IPS-NIHi7 (cell line): ENCODE measurements around the gene RMI2.
"Not testable (repeated sequence)": the region's sequence is repeated elsewhere in the genome, so short reads cannot be mapped to it uniquely, and the experiment has no call there.

Experiments
- DNase-seq: peaks from one replicate; pipeline ENCODE4 v3.0.0; 2012; ENCODE audit warnings: mixed read lengths; ENCODE audit errors: extremely low spot score

The RMI2 gene

DNA sequence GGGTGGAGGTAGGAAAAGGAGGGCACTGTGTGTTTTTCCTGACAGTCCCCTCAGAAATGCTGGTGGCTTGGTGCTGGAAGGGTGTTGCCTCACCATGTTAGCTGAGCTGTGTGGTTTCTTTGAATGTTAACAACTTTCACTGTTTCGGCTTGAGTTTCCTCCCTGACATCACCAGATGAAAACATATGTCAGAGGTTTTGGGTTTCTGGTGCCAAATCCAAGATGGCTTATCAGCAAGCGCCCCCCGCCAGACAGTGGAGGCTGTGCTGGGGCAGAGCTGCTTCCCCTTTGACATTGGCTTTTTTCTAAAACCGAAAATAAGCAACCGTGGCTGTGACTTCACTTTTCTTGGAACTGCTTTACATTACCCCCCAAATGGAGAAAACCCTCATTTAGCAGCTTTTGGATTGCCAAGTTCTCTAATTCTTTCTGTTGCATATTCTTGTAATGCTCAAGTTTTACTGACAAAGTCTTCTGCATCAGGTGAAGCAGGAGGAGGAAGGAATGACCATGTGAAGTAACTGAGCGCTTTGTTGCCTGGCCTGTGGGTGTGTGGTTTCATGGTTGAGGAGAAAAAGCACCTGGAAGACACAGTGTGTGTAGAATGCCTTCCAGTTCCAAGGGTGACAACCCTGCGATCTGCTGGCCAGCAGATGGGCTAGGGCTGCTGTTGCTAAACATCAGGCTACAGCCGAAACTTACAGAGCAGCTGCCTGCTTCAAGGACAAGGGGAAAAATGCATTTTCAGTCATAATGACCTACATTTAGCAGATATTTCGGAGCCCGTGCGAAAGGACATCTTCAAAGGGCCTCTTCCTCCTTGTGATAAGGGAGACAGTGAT, 9.7 kb downstream of the RMI2 start:
- no peak for DNase-seq

DNA sequence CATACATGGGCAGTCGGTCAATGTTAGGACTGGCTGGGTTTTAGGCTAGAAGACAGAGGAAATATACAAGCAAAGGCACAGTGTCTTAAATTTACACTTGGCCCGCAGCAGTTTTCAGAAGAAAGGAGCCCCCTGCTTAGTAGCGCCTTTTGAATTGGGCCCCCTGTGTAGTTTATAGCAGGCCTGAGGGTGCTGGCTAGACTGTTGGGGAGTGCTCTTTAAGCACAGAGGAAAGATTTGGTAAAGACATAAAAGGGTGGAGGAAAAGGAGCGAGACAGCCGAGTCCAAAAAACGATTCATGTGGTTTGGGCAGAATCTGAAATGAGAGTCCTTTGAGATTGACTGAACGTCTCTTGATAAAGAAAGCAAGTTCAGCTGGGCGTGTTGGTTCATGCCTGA, 10.6 kb downstream of the RMI2 start:
- no peak for DNase-seq

DNA sequence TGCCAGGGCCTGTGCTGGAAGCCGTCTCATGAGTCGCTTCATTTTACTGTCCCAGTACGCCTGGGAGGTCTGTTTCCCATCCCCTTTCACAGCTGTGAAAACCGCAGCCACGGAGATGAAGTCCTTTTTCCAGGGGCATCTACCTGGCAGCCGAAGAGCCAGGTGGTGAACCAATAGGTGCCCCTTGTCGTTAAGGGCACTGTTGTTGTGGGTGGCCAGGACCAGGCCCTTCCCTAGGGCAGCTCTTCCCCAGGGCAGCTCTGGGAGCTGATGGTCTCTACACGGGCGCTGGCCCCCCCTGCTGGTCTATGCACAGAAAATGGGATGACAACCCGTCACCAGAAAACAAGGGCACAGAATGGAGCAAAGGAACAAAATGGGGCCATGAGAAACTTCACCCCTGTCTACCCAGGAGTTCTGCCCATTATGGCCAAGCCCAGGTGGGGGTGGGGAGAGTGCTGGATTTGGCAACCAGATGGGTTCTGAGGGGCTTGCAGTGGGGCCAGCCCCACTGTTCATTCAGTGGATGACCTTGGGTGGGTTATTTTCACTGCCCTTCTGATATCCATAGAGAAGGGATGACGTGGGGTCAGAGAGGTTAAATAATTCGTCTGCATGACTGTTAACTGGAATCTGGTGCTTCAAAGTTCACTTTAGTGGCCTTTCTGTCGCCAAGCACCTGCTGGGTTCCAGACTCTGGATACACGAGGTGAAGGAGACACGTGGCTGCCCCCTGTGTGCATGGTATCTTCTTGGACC, 11.5 kb downstream of the RMI2 start:
- peak; percentile 86 for DNase-seq

DNA sequence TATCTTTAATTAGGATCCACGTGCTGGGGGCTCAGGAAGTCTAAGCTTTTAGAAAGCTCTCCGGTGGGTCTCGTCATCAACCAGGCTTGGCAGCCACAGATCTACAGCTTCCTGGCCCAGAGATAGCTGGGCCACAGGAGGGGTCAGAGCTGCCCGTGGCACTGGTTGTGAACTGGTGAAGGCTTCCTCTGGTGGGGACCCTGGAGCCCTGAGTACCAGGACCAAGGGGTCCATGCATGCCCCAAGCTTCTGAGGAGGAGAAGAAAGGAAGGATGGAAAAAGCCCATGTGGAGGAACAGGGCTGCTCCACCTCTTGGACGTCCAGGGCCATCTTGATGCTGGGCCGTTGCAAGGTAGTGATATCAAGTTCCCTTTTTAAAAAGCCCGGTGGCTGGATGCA, 13.3 kb downstream of the RMI2 start:
- DNase-seq: no peak

DNA sequence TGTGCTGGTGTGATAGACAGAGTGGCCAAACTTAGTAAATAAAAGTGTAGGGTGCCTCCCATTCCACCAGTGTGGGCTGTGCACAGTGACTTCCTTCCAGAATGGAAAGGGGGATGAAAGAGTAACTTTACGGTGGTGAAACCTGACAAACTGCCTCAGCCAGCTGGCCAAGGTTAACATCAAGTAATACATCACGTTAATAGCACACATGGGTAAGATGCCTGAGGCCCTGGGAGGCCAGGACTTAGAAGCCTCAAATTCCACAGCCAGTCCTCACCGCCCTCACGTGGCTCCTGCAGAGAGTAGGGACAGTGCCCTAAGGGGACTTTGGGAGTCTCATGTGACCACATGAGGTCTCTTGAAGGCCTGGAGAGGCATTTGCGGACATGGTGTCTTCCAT, 14.1 kb downstream of the RMI2 start:
- DNase-seq: no peak

DNA sequence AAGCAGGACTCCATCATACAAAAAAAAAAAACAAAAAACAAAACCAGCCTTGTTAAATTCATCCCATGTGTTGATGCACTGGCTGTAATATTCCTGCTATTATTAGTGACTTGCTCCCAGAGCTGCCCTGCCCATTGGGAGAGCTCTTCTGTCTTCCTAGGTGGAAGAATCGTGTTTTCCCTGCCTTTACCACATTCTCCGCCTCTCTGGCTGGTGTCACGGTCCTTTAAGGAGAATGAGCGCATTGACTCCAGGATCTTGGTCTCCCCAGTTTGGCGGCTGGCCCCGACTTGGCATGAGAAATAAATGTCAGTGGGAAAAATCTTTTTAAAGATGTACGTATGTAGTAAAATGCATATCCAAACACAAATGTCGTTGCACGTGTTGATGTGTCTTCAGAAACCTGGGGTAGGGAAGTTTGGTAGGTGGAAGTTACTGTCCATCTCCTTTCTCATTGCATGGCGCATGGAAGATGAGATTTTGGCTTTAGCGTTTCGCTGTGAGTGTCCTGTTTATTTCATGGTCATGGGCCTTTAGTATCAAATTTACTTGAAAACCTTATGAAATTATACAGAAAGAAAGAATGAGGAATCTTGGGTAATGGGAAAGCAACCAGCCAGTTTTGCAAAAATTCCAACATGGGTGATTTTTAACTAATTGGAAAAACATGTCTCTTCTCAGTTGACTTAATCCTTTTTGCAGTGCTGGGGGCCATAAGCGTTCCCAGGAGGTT, 15.5 kb downstream of the RMI2 start:
- no peak for DNase-seq

DNA sequence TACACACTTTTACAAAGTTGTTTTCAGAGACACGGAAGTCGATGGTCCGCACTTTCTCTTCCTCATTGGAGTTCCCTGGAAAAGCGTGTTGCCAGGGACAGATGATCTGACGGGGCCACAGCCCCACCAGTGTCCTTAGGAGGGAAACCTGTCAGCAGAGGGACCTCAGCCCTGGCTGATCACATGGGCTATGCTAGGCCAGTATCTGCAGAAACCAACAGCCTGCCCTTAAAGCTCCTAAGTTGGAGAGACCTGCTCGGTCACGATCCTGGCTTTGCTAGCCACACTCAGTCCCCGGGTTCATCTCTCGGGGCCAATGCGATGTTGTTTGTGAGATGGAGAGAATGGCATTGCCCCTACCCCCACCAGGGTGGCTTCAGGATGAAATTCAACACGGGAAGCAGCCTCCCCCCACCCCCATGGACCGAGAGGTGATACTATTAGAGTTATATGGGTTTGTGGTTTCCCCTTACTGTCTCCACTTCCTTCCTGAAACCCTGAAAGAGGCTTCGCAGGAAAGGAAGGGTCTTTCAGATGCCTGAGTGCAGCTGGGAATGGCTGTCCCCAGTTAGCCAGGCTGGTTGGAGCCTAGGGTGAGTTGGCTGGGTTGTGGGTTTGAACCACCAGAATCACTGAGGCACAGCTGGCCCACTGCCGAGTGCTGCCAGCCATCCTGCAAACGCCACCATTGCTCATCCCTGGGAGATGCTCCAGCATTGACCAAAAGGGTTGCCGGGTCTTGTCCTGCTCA, 16.6 kb downstream of the RMI2 start:
- DNase-seq: no peak

DNA sequence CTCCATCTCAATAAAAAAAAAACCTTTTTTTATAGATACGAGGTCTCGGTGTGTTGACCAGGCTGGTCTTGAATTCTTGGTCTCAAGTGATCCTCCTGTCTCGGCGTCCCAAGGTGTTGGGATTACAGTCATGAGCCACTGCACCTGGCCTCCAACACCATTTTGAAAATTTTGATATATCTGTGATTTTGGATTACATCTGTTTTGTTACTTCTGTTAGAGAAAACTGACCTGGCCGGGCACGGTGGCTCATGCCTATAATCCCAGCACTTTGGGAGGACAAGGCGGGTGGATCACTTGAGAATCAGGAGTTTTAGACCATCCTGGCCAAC, 18.6 kb downstream of the RMI2 start:
- no peak for DNase-seq

DNA sequence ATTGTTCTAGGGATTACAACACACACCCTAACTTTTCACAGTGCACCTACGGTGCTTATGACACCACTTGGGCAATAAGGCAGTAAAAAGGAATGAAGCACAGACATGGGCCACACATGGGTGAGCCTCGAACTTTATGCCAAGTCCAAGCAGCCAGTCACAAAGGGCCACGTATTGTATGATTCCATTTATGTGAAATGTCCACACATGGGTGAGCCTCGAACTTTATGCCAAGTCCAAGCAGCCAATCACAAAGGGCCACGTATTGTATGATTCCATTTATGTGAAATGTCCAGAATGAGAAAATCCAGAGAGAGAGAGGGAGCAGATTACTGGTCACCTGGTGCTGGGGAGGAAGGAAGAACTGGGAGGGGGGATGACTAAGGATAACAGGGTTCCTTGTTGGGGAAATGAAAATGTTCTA, 22.2 kb downstream of the RMI2 start:
- DNase-seq: no peak

DNA sequence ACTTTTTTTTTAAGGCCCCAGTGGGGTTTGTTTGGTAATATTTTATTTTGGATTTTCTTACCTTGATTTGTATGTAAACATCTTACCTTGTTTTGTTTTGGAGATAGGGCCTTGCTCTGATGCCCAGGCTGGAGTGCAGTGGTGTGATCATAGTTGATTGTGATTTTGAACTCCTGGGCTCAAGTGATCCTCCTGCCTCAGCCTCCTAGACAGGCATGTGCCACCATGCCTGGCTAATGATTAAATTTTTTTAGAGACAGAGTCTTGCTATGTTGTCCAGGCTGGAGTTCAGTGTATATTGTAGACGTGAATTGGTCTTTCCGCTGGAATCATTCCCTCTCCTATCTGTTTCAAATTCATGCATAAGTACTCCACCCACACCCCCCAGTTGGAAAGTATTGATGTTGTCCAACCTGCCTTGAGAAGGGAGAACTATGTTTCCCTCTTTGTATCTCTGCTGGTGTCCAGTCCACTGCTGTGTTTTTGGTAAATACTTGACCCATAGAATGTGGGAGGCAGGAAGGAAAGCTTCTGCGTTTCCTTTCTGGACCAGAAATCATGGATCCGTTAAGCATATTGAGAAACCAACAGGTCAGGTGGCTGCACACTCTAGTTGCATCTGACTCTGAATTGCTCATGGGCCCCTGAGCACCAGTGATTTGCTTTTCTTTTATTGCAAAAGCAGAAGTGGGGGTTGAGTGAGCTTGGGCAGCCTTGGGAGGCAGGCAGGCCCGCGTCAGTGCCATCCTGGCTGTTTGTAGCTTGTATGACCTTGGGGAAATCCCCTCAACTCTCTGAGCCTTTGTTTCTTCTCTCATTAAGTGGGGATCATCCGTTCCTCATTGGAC, 25.0 kb downstream of the RMI2 start:
- no peak for DNase-seq

DNA sequence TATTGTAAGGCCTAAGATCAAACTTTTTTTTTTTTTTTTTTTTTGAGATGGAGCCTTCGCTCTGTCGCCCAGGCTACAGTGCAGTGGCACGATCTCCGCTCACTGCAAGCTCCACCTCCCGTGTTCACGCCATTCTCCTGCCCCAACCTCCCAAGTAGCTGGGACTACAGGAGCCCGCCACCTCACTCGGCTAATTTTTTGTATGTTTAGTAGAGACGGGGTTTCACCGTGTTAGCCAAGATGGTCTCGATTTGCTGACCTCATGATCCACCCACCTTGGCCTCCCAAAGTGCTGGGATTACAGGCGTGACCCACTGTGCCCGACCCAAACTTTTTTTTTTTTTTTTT, 25.6 kb downstream of the RMI2 start:
- not testable (repeated sequence) for DNase-seq

DNA sequence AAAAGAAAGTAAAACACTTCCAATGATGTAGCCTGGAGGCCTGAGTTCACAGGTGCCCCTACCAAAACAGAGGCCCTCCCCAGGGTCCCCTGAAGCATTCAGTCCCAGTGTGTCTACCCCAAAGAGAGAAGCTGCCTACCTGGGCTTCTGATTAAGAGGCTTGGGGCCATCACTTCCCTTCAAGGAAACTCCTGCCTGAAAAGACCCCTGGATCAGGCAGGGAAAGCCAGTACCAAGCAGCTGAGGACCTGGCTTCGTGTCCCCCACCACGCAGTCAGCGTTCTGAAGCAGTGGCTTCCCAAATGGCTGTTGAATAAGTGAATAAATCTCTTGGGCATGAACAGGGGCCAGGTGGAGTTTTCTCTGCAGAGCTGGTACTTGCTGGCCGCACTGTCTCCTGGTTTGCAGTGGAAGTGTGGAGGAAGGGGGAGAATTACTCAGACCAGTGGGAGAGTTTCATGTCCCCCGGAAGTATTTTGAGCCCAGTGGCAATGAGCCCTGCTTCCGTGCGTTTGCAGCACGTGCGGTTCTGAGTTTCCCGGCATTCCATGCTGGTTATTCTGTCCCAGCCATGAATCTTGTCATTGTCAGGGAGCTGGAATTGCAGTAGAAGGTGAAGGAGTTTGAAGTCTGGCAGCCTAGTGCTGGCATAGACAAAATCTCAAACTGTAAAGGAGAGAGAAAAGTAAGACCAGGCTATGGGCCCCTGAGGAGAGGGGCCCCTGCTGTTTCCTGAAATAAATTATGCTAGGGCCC, 27.0 kb downstream of the RMI2 start:
- peak; percentile 8 for DNase-seq

DNA sequence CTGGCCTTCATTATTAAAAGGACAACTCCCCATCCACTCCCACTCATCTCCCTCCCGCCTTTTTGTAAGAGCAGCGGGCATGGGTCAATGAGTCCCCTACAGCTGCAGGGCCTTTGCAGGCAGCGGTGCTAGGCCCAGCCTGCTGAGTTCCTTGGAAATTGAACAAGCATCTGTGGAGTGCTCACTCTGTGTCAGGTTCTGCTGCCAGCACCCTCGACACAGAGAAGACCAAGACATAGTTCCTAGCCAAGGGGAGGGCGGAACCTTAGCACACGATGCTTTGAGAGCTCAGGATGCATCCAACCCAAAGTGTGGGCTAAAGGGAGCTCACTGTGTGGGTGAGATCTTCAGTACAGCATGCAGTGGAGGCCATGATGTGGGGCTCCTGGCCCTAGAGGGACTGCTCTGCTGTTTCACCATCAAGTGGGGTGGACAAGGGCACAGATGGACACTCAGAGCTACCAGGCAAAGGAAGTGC, 27.6 kb downstream of the RMI2 start:
- DNase-seq: no peak

DNA sequence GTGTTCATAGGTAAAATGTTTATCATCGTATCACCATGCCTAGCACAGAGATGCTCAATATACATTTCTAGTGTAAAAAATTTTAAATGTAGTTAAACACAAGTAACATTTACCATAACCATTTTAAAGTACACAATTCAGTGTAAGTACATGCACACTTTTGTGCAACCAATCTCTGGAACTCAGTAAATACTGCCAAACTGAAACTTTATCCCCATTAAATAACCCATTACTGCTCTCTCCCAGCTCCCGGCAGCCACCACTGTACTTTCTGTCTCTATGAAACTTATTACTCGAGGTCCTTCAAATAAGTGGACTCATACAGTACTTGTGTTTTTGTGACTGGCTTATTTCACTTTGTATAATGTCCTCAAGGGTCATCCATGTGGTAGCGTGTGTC, 29.0 kb downstream of the RMI2 start:
- DNase-seq: no peak

DNA sequence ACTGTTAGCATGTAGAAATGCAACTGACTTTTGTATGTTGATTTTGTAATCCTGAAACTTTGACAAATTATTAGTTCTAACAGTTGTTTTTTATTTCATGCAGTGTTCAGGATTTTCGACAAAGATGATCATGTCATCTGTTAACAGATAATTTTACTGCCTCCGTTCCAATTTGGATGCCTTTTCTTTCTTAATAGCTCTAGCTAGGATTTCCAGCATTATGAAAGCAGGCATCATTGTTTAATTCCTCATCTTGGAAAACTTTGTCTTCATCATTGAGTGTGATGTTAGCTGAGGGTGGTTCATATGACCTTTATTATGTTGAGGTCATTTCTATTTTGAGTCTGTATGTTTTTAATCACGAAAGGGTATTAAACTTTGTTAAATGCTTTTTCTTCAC, 31.9 kb downstream of the RMI2 start:
- no peak for DNase-seq

DNA sequence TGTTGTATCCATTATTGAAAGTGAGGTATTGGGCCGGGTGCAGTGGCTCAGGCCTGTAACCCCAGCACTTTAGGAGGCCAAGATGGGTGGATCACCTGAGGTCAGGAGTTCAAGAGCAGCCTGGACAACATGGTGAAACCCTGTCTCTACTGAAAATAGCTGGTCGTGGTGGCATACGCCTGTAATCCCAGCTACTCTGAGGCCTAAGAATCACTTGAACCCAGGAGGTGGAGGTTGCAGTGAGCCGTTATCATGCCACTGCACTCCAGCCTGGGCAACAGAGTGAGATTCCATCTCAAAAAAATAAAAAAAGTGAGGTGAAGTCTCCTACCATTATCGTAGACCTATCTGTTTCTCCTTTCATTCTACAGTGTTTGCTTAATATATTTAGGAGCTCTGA, 33.7 kb downstream of the RMI2 start:
- DNase-seq: not testable (repeated sequence)

DNA sequence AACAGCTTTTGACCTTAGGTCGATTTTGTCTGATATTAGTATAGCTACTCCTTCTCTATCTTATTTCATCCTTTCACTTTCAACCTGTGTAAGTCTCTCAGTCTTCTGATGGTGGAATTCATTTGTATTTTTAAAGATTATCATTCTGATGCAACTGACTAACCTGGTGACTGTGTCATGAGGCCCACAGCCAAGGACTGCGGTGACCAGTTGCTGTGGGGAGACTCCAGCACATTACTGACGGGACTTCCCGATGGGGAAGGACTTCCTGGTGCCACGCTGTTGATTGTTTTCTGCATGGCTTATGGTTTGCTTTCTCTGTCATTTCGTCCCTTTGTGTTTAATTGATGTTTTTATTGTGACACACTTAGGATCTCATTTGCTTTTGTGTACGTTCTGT, 34.2 kb downstream of the RMI2 start:
- no peak for DNase-seq

DNA sequence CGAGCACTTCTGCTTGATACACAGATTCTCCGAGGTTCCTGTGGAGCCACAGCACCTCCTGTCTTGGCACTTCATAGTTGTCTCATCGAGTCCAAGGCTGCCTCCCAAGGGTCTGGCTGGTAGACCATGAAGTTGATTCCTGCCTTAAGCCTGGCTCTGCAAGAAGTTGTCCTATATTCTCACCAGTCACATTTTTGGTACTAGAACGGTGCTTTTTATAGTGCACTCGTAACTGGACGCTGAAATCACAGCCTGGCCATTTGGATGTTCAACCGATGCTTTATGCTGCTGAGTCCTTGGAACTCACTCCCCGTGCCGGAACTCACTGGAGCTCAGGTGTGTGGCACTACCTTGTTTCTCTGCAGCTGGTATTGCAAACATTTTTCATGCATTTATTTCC, 35.6 kb downstream of the RMI2 start:
- DNase-seq: peak; percentile 4

DNA sequence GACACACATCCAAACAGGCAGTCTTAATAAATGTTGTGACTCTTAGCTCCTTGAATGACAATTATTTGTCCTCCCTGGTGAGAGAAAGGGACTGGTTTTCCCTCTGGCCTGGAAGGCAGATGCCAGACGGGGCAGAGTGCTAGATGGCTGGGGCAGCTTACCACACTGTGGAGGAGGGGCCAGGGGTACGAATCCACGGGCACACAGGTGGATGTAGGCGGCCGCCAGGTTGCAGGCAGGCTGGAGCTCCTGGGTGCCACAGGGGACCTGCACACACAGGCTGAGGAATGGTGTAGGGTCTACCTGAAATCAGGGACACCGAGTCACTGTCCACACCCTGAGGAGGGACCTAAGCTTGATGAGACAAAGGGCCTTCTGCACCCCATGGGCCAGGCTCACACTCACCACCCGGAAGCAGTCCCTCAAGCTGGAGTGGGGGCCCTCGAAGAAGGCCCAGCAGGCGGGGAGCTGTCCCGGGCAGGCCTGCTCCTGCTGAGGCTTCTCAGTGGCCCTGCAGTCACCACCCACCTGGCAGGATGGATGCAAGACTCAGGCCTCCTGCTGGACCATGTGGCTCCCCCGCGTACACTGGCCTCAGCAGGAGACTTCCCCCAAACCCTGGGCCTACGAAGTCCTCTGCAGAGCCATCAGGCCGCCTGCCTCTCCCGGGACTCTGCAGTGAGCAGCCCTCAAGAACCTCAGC, 38.4 kb downstream of the RMI2 start:
- DNase-seq: peak; percentile 7
